SK-N-SH (cell line): ENCODE measurements around the gene EYA2. TPM values are rescaled to one million over a fixed set of nuclear protein-coding genes. Genes with fewer than 3 reads are reported as not detected.
A peak's percentile ranks its signal among the peaks of the same experiment; 100 is the strongest.

Source experiments
- CTCF ChIA-PET: fragments of 300-600, 350-600 bp; formaldehyde crosslinking; extraction: SDS; loops from one replicate; lab custom pipeline; 2021; lab: Yijun Ruan, JAX
- POLR2A ChIA-PET: fragments of 350-600 bp; sonication (Branson Sonifier 250); formaldehyde crosslinking; extraction: SDS; loops from one replicate; lab custom pipeline; 2020; ENCODE audit warnings: antibody characterized with exemption, inconsistent platforms; lab: Yijun Ruan, JAX
- DNase-seq: peaks from one replicate; pipeline ENCODE4 v3.0.0; 2012
- H2AFZ ChIP-seq: fragments of 200-600 bp; sonication (generic); 2 replicates; pipeline ENCODE4 v1.8.1; 2016; ENCODE audit warnings: antibody characterized with exemption, mild to moderate bottlenecking, low read depth
- H3F3A ChIP-seq: fragments of 200-600 bp; sonication (generic); replicated peaks from 2 replicates; pipeline ENCODE3; 2016; ENCODE audit warnings: antibody characterized with exemption, mild to moderate bottlenecking; ENCODE audit not compliant: insufficient read depth
- H3K27ac ChIP-seq, 2 experiments: fragments of 200-500 bp in 1 of 2; fragments of 200-600 bp in 1 of 2; sonication (Bioruptor generic) in 1 of 2; sonication (generic), shearing (Covaris generic) in 1 of 2; 2 replicates each; pipeline versions ENCODE4 v1.5.1 to v1.6.1; 2014 to 2016; ENCODE audit warnings: low read depth in 2 of 2, inconsistent platforms in 1 of 2, low read length in 1 of 2, mild to moderate bottlenecking in 1 of 2, mixed read lengths in 1 of 2
- H3K27me3 ChIP-seq: fragments of 200-600 bp; sonication (generic), shearing (Covaris generic); 2 replicates; pipeline ENCODE4 v1.6.1; 2016; ENCODE audit warnings: mixed run types; ENCODE audit not compliant: insufficient read depth
- H3K36me3 ChIP-seq, 2 experiments: fragments of 200-500 bp in 1 of 2; fragments of 200-600 bp in 1 of 2; sonication (Bioruptor generic) in 1 of 2; sonication (generic) in 1 of 2; replicated peaks in 1 of 2; 2 replicates each; pipeline versions ENCODE3 to v1.5.1; 2014 to 2016; ENCODE audit warnings: low read length in 1 of 2, mild to moderate bottlenecking in 1 of 2; ENCODE audit not compliant: insufficient read depth in 2 of 2, control insufficient read depth in 1 of 2
- H3K4me1 ChIP-seq, 2 experiments: fragments of 200-500 bp in 1 of 2; fragments of 200-600 bp in 1 of 2; sonication (Bioruptor generic) in 1 of 2; sonication (generic), shearing (Covaris generic) in 1 of 2; 2 replicates each; pipeline versions ENCODE4 v1.5.1 to v1.6.1; 2014 to 2016; ENCODE audit warnings: low read depth in 1 of 2, low read length in 1 of 2, mixed run types in 1 of 2; ENCODE audit not compliant: insufficient read depth in 2 of 2, control insufficient read depth in 1 of 2
- H3K4me2 ChIP-seq: fragments of 200-600 bp; sonication (generic), shearing (Covaris generic); 2 replicates; pipeline ENCODE4 v1.6.1; 2017; ENCODE audit warnings: mixed run types
- H3K4me3 ChIP-seq, 2 experiments: fragments of 200-500 bp in 1 of 2; fragments of 200-600 bp in 1 of 2; sonication (Bioruptor generic) in 1 of 2; sonication (generic), shearing (Covaris generic) in 1 of 2; 2 replicates each; pipeline versions ENCODE4 v1.5.1 to v1.8.1; 2014 to 2016; ENCODE audit warnings: low read depth in 2 of 2, inconsistent platforms in 1 of 2, low read length in 1 of 2, mild to moderate bottlenecking in 1 of 2, mixed read lengths in 1 of 2, moderate library complexity in 1 of 2
- H3K79me2 ChIP-seq: fragments of 200-600 bp; sonication (generic); 2 replicates; pipeline ENCODE4 v1.8.1; 2017; ENCODE audit warnings: mild to moderate bottlenecking; ENCODE audit not compliant: insufficient read depth
- H3K9ac ChIP-seq: fragments of 200-600 bp; sonication (generic); 2 replicates; pipeline ENCODE4 v1.6.1; 2017; ENCODE audit warnings: mixed run types
- H3K9me2 ChIP-seq: fragments of 200-600 bp; sonication (generic); 2 replicates; pipeline ENCODE4 v1.6.1; 2017; ENCODE audit warnings: mixed run types
- H3K9me3 ChIP-seq: fragments of 200-600 bp; sonication (generic); 2 replicates; pipeline ENCODE4 v1.6.1; 2017; ENCODE audit warnings: mixed run types, mild to moderate bottlenecking, moderate library complexity
- H4K20me1 ChIP-seq: fragments of 200-600 bp; sonication (generic); 2 replicates; pipeline ENCODE4 v1.6.1; 2017; ENCODE audit warnings: mild to moderate bottlenecking, mixed run types; ENCODE audit not compliant: insufficient read depth
- ELF1 ChIP-seq: IDR thresholded peaks from 2 replicates; pipeline ENCODE4 v1.4.0; 2012
- FOXJ3 ChIP-seq: sonication (generic); formaldehyde crosslinking; IDR thresholded peaks from 2 replicates; pipeline ENCODE4 v1.5.1; 2020; ENCODE audit warnings: mild to moderate bottlenecking, missing genetic modification reagents
- FOXM1 ChIP-seq: IDR thresholded peaks from 2 replicates; pipeline ENCODE4 v1.4.0; 2012; ENCODE audit warnings: low read depth, mild to moderate bottlenecking
- GATA2 ChIP-seq: sonication (generic); formaldehyde crosslinking; IDR thresholded peaks from 2 replicates; pipeline ENCODE4 v1.5.0; 2020; ENCODE audit warnings: mild to moderate bottlenecking, missing genetic modification reagents
- JUND ChIP-seq: IDR thresholded peaks from 2 replicates; pipeline ENCODE4 v1.4.0; 2012
- MEF2A ChIP-seq: IDR thresholded peaks from 2 replicates; pipeline ENCODE4 v1.4.0; 2012; ENCODE audit warnings: low read depth, borderline replicate concordance
- SMC3 ChIP-seq: IDR thresholded peaks from 2 replicates; pipeline ENCODE4 v1.6.1; 2012; ENCODE audit warnings: low read depth, low read length, improper control_type of control experiment
- WGBS: methylation state at CpG from one replicate; pipeline ENCODE4 v1.1.6; 2017; ENCODE audit warnings: low lambda C conversion rate; 5-methylcytosine and 5-hydroxymethylcytosine counted together
- polyA plus RNA-seq, 3 experiments: library from polyadenylated mRNA; depleted of rRNA; stranded (reverse); fragments of >200 nt; gene quantifications; 2 replicates each; pipeline ENCODE4 v1.2.3, GENCODE V29; 2012
- TF ChIP-seq, protein P1 (sequence below): IDR thresholded peaks from 2 replicates; pipeline ENCODE4 v1.4.0; 2012; ENCODE audit warnings: low read depth
- TF ChIP-seq, protein P2 (sequence below): IDR thresholded peaks from 2 replicates; pipeline ENCODE4; 2012

The EYA2 gene
- polyA plus RNA-seq, 1 of the 3 experiments (the other 2 are of a cell fraction) = 0.05 TPM

DNA sequence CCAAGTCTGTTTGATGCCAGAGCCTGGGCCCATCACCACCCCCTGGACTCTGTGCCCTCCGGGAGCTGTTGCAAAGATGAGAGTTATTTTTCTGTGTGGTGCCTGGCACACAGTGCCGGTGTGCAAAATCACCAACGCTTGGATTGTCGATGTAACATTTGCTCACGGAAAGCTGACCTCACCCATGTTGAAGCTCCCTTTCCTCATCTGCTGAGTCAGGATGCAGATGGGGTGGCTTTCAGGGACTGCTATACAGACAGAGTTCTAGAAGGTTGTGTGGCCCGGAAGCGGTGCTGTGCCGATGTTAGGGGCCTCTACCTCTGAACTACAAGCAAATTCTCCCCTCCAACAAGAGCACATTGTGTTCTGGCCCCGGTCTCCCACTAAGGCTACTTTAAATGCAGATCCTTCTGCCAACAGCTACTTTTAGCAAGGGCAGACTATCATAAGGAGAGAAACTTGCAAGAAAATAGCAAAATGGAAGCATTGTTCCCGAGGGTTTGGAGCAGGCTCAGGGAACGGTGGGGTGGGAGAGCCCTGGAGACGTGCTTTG lies 34.0 kb downstream of the EYA2 start:
- H3K79me2 ChIP-seq = no peaks in the 10 kb centered on the region
- H3K4me3 ChIP-seq = no peak overlapping the region
- no peaks in the 10 kb centered on the region for H3K9me2 ChIP-seq
- H3K27ac ChIP-seq = no peak overlapping the region
- H3K9me3 ChIP-seq = no peaks in the 10 kb centered on the region
- DNase-seq = no peak
- H2AFZ ChIP-seq = no peak overlapping the region
- ChIA-PET POLR2A (no interaction called here), CTCF (no interaction called here)
- H3K27me3 ChIP-seq = no peaks in the 10 kb centered on the region; the same call in 1 of the 2 replicates
- no peak overlapping the region for H3K9ac ChIP-seq
- H3K36me3 ChIP-seq = no peaks in the 10 kb centered on the region
- H3F3A ChIP-seq = no peaks in the 10 kb centered on the region
- H4K20me1 ChIP-seq = no peaks in the 10 kb centered on the region
- TF ChIP-seq ELF1 (no peak), FOXJ3 (CRISPR knock-in tag) (no peak), JUND (no peak), SMC3 (no peak), MEF2A (no peak)
- TF ChIP-seq, protein P1, sequence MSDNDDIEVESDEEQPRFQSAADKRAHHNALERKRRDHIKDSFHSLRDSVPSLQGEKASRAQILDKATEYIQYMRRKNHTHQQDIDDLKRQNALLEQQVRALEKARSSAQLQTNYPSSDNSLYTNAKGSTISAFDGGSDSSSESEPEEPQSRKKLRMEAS = no peak
- TF ChIP-seq, protein P2, sequence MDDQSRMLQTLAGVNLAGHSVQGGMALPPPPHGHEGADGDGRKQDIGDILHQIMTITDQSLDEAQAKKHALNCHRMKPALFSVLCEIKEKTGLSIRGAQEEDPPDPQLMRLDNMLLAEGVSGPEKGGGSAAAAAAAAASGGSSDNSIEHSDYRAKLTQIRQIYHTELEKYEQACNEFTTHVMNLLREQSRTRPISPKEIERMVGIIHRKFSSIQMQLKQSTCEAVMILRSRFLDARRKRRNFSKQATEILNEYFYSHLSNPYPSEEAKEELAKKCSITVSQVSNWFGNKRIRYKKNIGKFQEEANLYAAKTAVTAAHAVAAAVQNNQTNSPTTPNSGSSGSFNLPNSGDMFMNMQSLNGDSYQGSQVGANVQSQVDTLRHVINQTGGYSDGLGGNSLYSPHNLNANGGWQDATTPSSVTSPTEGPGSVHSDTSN = no peak
- TF ChIP-seq, all 33 proteins: peak for 0
- Histone ChIP-seq H3K4me1 (peaks cover 0 to 5% of the 10 kb centered on the region in 2 experiments; a peak in 1 of 4 replicates), H3K4me2 (no peak overlapping the region)
- WGBS = 61% methylated on average over 12 of the region's 12 CpGs

DNA sequence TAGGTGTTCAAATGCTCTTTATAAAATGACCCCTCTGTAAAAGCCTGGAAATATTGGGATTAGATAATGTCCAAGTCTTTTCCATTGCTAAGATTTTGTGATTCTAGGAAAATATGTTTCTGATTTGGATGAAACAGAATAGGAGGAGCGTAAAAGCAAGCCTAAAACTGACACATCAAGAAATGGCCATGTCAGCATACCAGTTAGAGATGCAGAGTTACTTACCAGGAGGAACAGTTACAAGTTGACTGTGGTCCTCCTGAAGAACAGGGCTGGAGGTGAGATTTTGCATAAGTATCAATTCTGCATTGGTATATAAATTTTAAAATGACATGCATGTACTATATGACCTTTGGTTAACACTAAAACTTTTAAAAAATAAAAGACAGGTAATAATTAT lies 35.3 kb downstream of the EYA2 start:
- ChIA-PET CTCF (no interaction called here), POLR2A (no interaction called here)
- DNase-seq = no peak
- WGBS = 63% methylated on average over 1 of the region's 1 CpG
- Histone ChIP-seq H2AFZ (no peak overlapping the region), H3K27me3 (no peaks in the 10 kb centered on the region; the same call in 1 of the 2 replicates), H4K20me1 (no peaks in the 10 kb centered on the region), H3K4me3 (no peak overlapping the region), H3F3A (no peaks in the 10 kb centered on the region), H3K9me2 (no peaks in the 10 kb centered on the region), H3K4me1 (peaks cover 0 to 5% of the 10 kb centered on the region in 2 experiments; a peak in 1 of 4 replicates), H3K9me3 (no peaks in the 10 kb centered on the region), H3K36me3 (no peaks in the 10 kb centered on the region), H3K9ac (no peak overlapping the region), H3K4me2 (no peak overlapping the region), H3K79me2 (no peaks in the 10 kb centered on the region), H3K27ac (no peak overlapping the region)
- TF ChIP-seq, protein P2 = no peak

DNA sequence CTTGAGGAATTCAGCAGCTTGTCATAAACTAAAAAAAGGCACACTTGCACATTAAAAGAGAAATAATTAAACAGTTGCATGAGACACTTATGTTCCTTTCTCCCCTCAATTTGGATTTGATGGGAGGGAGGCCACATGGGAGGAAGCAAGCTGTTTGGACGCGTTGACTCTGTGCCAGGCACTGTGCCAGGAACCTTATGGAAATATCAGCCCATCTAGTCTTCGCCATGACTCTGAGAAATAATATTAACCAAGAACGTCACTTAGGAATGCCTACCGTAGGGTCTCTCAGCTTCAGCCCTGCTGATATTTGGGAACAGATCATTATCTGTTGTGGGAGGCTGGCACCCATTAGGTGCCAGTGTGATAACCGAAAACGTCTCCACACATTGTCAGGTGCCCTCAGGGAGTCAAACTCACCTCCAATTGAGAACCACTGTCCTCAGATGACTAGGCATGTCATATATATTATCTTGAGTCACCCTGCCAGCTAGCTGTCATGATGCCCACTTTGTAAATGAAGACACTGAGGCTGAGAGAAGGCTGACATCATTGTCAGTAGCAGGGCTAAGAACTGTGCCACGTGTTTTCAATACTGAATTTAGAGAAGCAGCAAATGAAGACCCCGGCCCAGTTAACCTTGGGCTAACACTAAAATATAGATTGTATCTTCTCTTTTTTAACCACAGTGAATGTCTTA lies 36.1 kb downstream of the EYA2 start:
- H3K27me3 ChIP-seq = no peaks in the 10 kb centered on the region; the same call in 1 of the 2 replicates
- ChIA-PET POLR2A (no interaction called here), CTCF (no interaction called here)
- no peak for DNase-seq
- no peak overlapping the region for H3K4me3 ChIP-seq
- no peak overlapping the region for H3K4me2 ChIP-seq
- H4K20me1 ChIP-seq = no peaks in the 10 kb centered on the region
- no peak overlapping the region for H3K9ac ChIP-seq
- no peaks in the 10 kb centered on the region for H3K9me2 ChIP-seq
- H3K79me2 ChIP-seq = no peaks in the 10 kb centered on the region
- no peaks in the 10 kb centered on the region for H3K9me3 ChIP-seq
- peaks cover 0 to 5% of the 10 kb centered on the region in 2 experiments; a peak in 1 of 4 replicates for H3K4me1 ChIP-seq
- H3K27ac ChIP-seq = no peak overlapping the region
- TF ChIP-seq GATA2 (CRISPR knock-in tag) = peak; percentile 13; the same call in 1 of the 2 replicates
- TF ChIP-seq FOXM1 = no peak
- no peaks in the 10 kb centered on the region for H3F3A ChIP-seq
- no peak overlapping the region for H2AFZ ChIP-seq
- WGBS = 27% methylated on average over 9 of the region's 9 CpGs
- H3K36me3 ChIP-seq = no peaks in the 10 kb centered on the region
